GM21786 (cell line): ENCODE measurements around the gene BNIP3.

ENCODE experiments used
- ATAC-seq: cut with Tn5 transposase; IDR thresholded peaks from one replicate; pipeline ENCODE4 v1.9.1; 2021; ENCODE audit not compliant: unreplicated experiment

The BNIP3 gene

GRCh38 chr10:131981429-131982184 is at the start of gene BNIP3:
TSS of gene BNIP3 (minus strand) at chr10:131981923. CDS start at chr10:131981806, 117 bp downstream.
- peak; percentile 90 for ATAC-seq

- no peak for ATAC-seq
Observed at GRCh38 chr10:132030898-132031463, 49.3 kb upstream of the BNIP3 start.

GRCh38 chr10:132028706-132029105 is 47.0 kb upstream of the BNIP3 start:
- ATAC-seq: no peak

GRCh38 chr10:132027423-132027983 is 45.8 kb upstream of the BNIP3 start:
- no peak for ATAC-seq

- ATAC-seq: no peak
Observed at GRCh38 chr10:132023092-132023811, 41.5 kb upstream of the BNIP3 start.

- no peak for ATAC-seq
Observed at GRCh38 chr10:132022241-132022640, 40.5 kb upstream of the BNIP3 start.

- no peak for ATAC-seq
Observed at GRCh38 chr10:132021504-132022143, 39.9 kb upstream of the BNIP3 start.

GRCh38 chr10:132021046-132021445 is 39.3 kb upstream of the BNIP3 start:
- ATAC-seq: no peak

- no peak for ATAC-seq
Observed at GRCh38 chr10:132020456-132020855, 38.7 kb upstream of the BNIP3 start.

- ATAC-seq: no peak
Observed at GRCh38 chr10:132019366-132019765, 37.6 kb upstream of the BNIP3 start.

GRCh38 chr10:132018446-132018845 is 36.7 kb upstream of the BNIP3 start:
- ATAC-seq: no peak

- ATAC-seq: no peak
Observed at GRCh38 chr10:132016514-132016913, 34.8 kb upstream of the BNIP3 start.

- no peak for ATAC-seq
Observed at GRCh38 chr10:132011445-132011844, 29.7 kb upstream of the BNIP3 start.

GRCh38 chr10:132011024-132011423 is 29.3 kb upstream of the BNIP3 start:
- no peak for ATAC-seq

- ATAC-seq: no peak
Observed at GRCh38 chr10:132010483-132010882, 28.8 kb upstream of the BNIP3 start.

- ATAC-seq: no peak
Observed at GRCh38 chr10:132009575-132009974, 27.9 kb upstream of the BNIP3 start.

- no peak for ATAC-seq
Observed at GRCh38 chr10:132007681-132008080, 26.0 kb upstream of the BNIP3 start.

- ATAC-seq: no peak
Observed at GRCh38 chr10:132006966-132007365, 25.2 kb upstream of the BNIP3 start.

- no peak for ATAC-seq
Observed at GRCh38 chr10:132005147-132005546, 23.4 kb upstream of the BNIP3 start.

- ATAC-seq: no peak
Observed at GRCh38 chr10:132004052-132004451, 22.3 kb upstream of the BNIP3 start.

GRCh38 chr10:132003282-132003924 is 21.7 kb upstream of the BNIP3 start:
- no peak for ATAC-seq
